NOMO-1 treated with dmso at 0.1 percent for 144 hours (cell line): ENCODE data around the gene DBH.

ENCODE experiments used
- DNase-seq: peaks from one replicate; lab custom pipeline; 2025; ENCODE audit not compliant: unreplicated experiment; lab: John Stamatoyannopoulos, UW

The DBH gene

GRCh38 chr9:133642708-133643361, 6.7 kb downstream of the DBH start:
- DNase-seq = no peak

DNA sequence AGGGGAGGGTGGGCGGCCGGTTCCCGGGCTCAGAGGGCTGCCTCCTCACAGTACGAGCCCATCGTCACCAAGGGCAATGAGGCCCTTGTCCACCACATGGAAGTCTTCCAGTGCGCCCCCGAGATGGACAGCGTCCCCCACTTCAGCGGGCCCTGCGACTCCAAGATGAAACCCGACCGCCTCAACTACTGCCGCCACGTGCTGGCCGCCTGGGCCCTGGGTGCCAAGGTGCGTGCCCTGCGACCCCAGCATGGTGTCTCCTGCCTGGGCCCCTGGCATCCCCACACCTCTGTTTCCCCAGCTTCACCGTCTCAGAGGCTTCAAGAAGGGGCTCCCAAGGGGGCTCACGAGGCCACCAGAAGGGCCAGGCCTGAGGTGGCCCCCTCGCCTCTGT, 7.2 kb downstream of the DBH start:
- DNase-seq = no peak

GRCh38 chr9:133643978-133644760, 8.0 kb downstream of the DBH start:
- DNase-seq = no peak

DNA sequence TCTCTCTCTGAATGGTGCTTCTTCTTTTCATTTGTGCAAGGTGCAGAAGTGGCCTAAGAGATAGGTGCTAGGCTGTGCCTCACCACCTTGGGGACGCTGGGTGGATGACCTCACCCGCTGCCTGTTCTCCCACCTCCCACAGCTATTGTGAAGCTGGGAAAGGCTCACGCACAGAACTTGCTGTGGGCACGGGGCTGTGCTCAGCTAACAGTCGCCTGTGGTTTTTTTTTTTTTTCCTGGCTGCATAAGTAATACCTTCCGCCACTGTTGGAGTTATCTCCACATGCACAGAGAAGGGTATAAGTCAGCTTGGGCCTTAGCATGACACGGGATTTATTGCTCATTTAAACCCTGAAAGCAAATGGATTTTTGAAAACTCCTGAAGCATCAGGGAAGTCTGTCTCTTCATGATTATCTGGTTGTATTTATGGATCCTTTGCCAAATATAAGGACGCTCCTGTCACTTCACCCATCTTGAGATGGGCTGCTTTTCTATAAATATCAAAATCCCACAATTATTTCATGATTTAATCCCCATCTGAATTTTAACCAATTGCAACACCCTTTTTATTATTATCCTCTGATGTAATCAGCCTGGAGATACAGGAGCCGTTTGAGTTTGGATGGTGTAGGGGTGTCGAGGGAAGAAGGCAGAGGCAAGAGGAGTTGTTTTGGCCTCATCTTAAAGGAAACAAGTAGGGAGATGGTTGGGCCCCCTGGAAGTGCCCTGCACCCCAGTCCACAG, 9.0 kb downstream of the DBH start:
- DNase-seq = no peak

GRCh38 chr9:133647148-133647547, 11.0 kb downstream of the DBH start:
- DNase-seq = no peak

GRCh38 chr9:133647765-133648469, 11.8 kb downstream of the DBH start:
- DNase-seq = no peak

GRCh38 chr9:133649194-133649593, 13.0 kb downstream of the DBH start:
- no peak for DNase-seq

- DNase-seq = no peak
Measured at GRCh38 chr9:133650026-133650425, 13.9 kb downstream of the DBH start.

DNA sequence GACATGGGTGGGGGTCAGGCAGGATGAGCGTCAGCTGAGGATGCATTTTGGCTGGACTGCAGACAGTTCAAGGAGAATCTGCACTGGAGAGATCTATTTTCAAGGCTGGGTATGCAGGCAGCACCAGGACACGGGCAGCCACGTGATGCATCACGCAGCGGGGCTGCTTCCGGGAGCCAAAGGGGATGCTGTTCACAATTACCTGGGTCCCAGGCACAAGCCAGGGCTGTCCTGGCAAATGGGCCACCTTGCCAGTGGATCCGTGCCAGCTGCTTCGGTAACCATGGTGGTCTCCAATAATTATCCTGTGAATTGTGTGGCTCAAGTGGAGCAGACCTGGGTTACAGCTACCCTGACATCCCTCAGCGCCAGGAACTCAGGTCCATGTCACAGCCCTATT, 17.5 kb downstream of the DBH start:
- DNase-seq = no peak

GRCh38 chr9:133654736-133655657, 18.8 kb downstream of the DBH start:
- no peak for DNase-seq

- DNase-seq = no peak
Measured at GRCh38 chr9:133655701-133656100, 19.5 kb downstream of the DBH start.

- DNase-seq = no peak
Measured at GRCh38 chr9:133656211-133657119, 20.3 kb downstream of the DBH start.

GRCh38 chr9:133657120-133657661, 21.0 kb downstream of the DBH start:
- no peak for DNase-seq

GRCh38 chr9:133658442-133659431, 22.6 kb downstream of the DBH start:
- no peak for DNase-seq

DNA sequence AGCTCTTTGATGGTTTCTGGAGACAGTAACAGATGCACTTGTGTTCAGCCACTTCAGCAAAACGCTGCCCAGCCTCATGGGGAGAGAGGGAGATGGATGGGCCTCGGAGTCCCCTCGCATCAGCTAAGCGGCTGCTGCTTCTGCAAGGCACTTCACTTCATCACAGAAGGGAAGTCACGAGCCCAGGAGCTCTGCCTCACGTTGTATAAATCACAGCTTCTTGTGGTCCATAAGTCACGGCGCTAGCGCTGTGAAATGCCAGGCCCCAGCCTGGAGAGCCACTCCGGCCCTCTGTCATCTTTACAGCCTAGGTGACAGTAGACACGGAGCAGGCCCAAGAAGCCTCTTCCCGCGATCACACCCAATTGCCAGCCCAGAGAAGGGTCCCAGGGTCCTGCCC, 23.4 kb downstream of the DBH start:
- DNase-seq = no peak

GRCh38 chr9:133661846-133662540, 25.8 kb downstream of the DBH start:
- no peak for DNase-seq
